GM19193 (cell line): ENCODE measurements around the gene FAM20B.

Source experiments
- POLR2A ChIP-seq: IDR thresholded peaks from 4 replicates; pipeline ENCODE4 v1.6.1; 2011; ENCODE audit not compliant: insufficient read depth, insufficient read length; ENCODE audit errors: extremely low read depth

Gene FAM20B

GRCh38 chr1:179042700-179043099 is 17.0 kb downstream of the FAM20B start:
- TF ChIP-seq POLR2A: no peak

- TF ChIP-seq POLR2A: no peak
Measured at GRCh38 chr1:179043266-179043665, 17.6 kb downstream of the FAM20B start.

- no peak for TF ChIP-seq POLR2A
Measured at GRCh38 chr1:179043907-179044306, 18.2 kb downstream of the FAM20B start.

- no peak for TF ChIP-seq POLR2A
Measured at GRCh38 chr1:179046808-179047635, 21.3 kb downstream of the FAM20B start.

GRCh38 chr1:179047636-179047997 is 21.9 kb downstream of the FAM20B start:
- TF ChIP-seq POLR2A: no peak

GRCh38 chr1:179048339-179049124 is 22.8 kb downstream of the FAM20B start:
- no peak for TF ChIP-seq POLR2A

- no peak for TF ChIP-seq POLR2A
Measured at GRCh38 chr1:179052776-179053175, 27.1 kb downstream of the FAM20B start.

- no peak for TF ChIP-seq POLR2A
Measured at GRCh38 chr1:179053486-179053885, 27.8 kb downstream of the FAM20B start.

GRCh38 chr1:179055937-179056336 is 30.2 kb downstream of the FAM20B start:
- TF ChIP-seq POLR2A: no peak

- no peak for TF ChIP-seq POLR2A
Measured at GRCh38 chr1:179058487-179059483, 33.1 kb downstream of the FAM20B start.

- TF ChIP-seq POLR2A: no peak
Measured at GRCh38 chr1:179061360-179062282, 35.9 kb downstream of the FAM20B start.

GRCh38 chr1:179066471-179066870 is 40.8 kb downstream of the FAM20B start:
- TF ChIP-seq POLR2A: no peak

GRCh38 chr1:179077396-179077795 is 51.7 kb downstream of the FAM20B start:
- TF ChIP-seq POLR2A: no peak
